ENCODE results near the gene SLC35D2.
"Not testable (repeated sequence)": the region's sequence is repeated elsewhere in the genome, so short reads cannot be mapped to it uniquely, and the experiment has no call there.

The SLC35D2 gene

GRCh38 chr9:96350866-96351265 lies 32.6 kb downstream of the SLC35D2 start:
- no peak for DNase-seq

DNA sequence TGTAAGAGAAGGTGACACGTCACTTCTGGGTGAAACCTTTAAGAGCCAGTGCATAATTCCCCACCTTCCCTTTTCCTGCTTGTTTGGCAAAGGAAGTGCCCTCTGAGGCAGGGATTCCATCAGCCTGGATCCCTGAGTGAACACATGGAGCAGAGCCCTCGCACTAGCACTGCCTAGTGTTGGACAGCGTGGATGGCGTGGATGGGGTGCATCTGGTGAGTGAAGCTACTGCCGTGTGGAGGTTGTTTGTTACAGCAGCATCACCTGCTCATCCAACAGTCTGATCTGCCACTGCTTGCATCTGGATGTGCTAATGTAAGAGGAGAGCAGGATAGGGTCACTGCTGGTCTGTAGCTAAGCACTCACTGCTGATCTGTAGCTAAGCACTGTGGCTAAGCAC lies 35.2 kb downstream of the SLC35D2 start:
- DNase-seq = no peak

- DNase-seq = no peak
These were observed 38.0 kb downstream of the SLC35D2 start for GRCh38 chr9:96345551-96345950.

- no peak for DNase-seq
These were observed 38.9 kb downstream of the SLC35D2 start for GRCh38 chr9:96344458-96345180.

- no peak for DNase-seq
These were observed 39.8 kb downstream of the SLC35D2 start for GRCh38 chr9:96343515-96344360.

DNA sequence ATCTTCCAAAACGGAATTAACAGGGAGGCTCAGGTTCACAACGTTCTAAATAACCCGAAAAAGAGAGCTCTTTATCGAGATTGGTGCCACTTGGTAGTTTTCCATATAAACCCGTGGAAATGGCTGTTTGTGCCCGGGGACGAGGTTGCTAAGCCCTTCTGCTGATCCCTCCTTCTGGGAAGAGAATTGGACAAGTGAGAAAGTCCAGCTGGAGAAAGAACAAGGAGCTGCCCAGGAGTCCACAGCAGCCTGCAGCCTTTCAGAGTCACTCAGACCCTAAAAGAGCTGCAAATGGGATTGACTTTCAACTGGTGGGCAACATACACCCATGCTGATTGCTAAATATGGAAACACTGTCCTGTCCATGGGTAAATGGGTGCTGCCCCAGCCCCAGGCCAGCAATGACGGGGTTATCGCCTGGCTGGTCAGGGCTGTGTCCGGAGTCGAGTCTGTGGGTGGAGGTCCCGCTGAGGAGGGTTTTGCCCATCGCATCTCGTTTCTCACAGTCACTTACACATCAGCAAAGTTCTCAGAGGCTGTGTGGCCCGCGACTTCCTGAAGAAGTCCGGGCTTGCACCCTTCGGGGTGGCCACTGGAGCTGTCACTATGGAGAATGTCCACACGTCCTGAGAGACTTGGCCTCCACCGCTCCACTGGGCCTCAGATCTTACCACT lies 40.8 kb downstream of the SLC35D2 start:
- DNase-seq = no peak

DNA sequence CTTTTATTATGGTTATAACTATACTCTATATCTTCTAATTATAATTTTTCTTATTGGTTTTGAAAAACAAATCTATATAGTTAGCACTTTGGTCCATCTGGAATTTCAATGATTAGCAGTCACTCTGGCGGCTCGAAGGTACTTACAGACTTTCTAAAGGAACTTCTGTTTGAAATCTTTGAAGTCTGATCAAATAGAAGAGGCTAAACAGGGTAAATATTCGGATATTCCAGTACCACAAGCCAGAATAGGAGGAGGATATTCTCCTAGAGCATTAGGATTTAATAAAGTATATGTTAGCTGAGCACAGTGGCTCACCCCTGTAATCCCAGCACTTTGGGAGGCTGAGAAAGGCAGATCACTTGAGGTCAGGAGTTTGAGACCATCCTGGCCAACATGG lies 42.8 kb downstream of the SLC35D2 start:
- DNase-seq = no peak

DNA sequence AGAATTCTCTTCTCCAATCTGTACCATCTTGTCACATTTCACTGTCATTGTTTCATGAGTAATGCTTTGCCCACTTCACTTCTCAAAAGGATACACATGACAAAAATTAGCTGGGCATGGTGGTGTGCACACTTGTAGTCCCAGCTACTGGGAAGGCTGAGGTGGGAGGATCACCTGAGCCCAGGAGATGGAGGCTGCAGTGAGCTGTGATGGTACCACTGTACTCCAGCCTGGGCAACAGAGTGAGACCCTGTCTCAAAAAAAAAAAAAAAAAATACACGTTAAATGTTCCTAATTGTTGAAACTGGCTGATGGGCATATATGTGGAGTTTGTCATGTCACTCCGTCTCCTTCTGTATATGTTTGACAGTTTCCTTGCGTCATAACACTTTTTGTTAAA lies 45.2 kb downstream of the SLC35D2 start:
- DNase-seq = no peak

DNA sequence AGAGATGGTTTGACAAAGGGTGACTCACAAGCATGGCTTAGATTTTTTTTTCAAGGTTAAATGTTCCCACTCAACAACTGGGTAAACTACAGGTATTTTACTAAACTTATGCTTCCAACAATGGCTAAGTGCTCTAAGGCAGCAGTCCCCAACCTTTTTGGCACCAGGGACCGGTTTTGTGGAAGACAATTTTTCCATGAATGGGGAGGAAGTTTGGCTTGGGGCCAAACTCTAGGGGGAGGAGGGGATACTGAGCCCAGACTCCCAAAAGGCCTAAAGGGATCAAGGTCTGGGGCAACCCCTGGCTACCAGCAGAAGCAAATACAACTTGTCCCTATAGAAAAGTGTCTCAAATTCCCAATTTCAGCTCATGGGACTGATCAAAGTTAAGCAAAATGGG lies 49.6 kb downstream of the SLC35D2 start:
- no peak for DNase-seq

GRCh38 chr9:96331236-96331947 lies 52.1 kb downstream of the SLC35D2 start:
- DNase-seq = no peak

GRCh38 chr9:96327694-96328352 lies 55.7 kb downstream of the SLC35D2 start:
- DNase-seq = no peak

DNA sequence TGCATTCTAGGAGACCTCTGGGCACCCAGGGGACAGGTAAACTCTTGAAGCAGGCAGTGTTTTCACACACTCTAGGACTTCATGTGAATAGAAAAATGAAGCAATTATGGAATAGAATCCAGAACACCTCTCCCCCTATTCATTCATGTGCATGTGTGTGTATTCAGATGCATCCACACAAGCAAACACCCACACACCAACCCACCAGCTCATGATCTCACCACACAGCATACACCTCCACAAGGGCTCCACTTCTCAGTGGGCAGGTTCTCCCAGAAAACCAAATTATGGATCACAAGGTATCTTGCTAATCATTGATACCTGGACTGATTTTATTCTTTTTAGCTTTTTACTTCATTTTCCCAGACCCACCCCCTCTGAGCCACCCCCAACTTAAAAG lies 60.3 kb downstream of the SLC35D2 start:
- DNase-seq = no peak

DNA sequence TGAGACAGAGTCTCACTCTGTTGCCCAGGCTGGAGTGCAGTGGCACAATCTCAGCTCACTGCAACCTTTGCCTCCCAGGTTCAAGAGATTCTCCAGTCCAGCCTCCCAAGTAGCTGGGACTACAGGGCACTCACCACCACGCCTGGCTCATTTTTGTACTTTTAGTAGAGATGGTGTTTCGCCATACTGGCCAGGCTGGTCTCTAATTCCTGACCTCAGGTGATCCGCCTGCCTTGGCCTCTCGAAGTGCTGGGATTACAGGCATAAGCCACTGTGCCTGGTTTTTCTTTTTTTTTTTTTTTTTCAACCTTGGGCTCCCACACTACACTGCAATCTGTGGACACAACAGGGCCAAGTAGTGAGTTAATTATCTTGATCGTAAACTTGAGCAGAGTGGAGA lies 60.8 kb downstream of the SLC35D2 start:
- not testable (repeated sequence) for DNase-seq

DNA sequence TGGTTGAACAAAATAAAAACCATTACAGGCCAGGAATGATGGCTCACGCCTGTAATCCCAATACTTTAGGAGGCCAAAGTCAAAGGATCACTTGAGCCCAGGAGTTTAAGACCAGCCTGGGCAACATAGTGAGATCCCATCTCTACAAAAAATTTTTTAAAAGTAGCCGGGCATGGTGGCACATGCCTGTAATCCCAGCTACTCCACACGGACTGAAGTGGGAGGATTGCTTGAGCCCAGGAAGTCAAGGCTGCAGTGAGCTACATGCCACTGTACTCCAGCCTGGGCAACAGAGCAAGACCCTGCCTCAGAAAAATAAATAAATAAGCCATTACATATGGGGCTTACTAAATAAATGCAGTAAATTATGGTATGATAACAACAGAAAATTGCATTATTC lies 61.3 kb downstream of the SLC35D2 start:
- DNase-seq = not testable (repeated sequence)

DNA sequence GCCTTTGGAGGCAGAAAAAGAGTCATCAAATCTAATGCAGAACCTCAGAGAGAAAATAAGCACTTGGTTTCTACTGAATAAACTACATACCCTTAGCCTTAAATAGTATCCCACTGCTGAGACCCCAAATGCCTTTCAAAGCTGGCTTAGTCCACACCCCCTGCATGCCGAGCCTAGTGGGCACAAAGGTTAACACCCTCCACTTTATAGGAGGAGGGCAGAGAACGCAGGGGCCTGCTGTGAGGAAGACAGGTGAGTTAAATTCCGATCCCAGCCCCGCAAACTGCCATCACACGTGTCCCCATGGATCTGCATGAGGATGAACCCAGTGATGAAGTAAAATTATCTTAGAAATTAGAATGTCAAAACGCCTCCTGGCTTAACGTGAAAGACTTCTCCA lies 62.0 kb downstream of the SLC35D2 start:
- DNase-seq = no peak

DNA sequence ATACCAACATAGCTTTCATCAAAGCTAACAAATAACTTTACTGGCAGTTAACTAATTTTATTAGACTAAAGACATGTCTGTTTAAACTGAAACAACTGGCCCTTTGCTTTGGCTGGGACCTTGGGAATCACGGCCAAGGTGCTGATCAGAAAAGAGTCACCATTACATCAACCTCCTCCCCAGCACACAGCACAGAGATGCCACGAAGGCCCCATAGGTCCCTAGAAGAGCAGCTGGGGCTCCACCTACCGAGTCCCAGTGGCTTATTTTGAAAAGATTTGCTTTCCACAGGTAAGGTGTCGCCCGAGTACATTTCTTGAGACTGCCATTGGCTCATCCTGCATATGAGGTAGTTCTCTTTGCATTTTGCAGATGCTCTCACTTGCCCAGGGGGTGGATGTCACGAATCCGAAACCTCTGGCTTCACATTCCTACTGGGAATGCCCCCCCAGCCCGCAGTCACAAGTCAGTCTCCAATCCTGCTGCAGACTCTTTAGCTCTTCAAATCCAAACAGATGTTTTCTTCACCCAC lies 62.7 kb downstream of the SLC35D2 start:
- DNase-seq = no peak

GRCh38 chr9:96318921-96319565 lies 64.5 kb downstream of the SLC35D2 start:
- no peak for DNase-seq

GRCh38 chr9:96317335-96317980 lies 66.1 kb downstream of the SLC35D2 start:
- no peak for DNase-seq

GRCh38 chr9:96309850-96310249 lies 73.7 kb downstream of the SLC35D2 start:
- DNase-seq = no peak

- not testable (repeated sequence) for DNase-seq
These were observed 76.6 kb downstream of the SLC35D2 start for GRCh38 chr9:96306958-96307357.

DNA sequence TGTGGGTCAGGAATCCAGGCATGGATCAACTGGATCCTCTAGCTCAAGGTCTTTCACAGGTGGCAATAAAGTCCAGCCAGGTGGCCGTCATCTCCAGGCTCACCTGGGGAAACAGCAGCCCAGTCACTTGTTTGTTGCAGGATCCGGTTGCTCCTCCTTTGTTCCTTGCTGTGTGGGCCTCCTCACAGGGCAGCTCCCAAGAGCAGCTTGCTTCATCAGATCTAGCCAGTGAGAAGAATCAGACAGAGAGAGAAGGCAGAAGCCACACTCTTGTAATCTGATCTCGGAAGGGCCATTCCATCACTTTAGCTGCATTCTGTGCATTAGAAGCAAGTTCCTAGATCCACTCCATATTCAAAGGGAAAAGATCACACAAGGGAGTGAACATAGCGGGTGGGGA lies 78.3 kb downstream of the SLC35D2 start:
- no peak for DNase-seq

All from GOT3 (cell line).